GM12874 (cell line): ENCODE measurements around the gene SLC15A5.

Source experiments
- CTCF ChIP-seq: IDR thresholded peaks from 2 replicates; pipeline ENCODE4 v1.5.1; 2011; ENCODE audit warnings: low read depth, mild to moderate bottlenecking, control low read depth, low read length, moderate library complexity; ENCODE audit not compliant: insufficient read depth

Gene SLC15A5

GRCh38 chr12:16266085-16266484 lies 11.4 kb downstream of the SLC15A5 start:
- no peak for TF ChIP-seq CTCF

GRCh38 chr12:16261944-16262475 lies 15.5 kb downstream of the SLC15A5 start:
- TF ChIP-seq CTCF, result no peak

GRCh38 chr12:16260206-16260605 lies 17.3 kb downstream of the SLC15A5 start:
- no peak for TF ChIP-seq CTCF

- TF ChIP-seq CTCF, result no peak
Measured at GRCh38 chr12:16258963-16259362, 18.5 kb downstream of the SLC15A5 start.

GRCh38 chr12:16246264-16246663 lies 31.2 kb downstream of the SLC15A5 start:
- no peak for TF ChIP-seq CTCF

GRCh38 chr12:16245209-16245608 lies 32.3 kb downstream of the SLC15A5 start:
- TF ChIP-seq CTCF, result no peak

- no peak for TF ChIP-seq CTCF
Measured at GRCh38 chr12:16243487-16244412, 33.7 kb downstream of the SLC15A5 start.
